Peyer's patch (tissue), 4 donors: ENCODE results near the gene DNM3.

Source experiments
- CTCF ChIP-seq, 6 experiments: fragments of 450-650 bp in 4 of 6; fragments of 200-600 bp in 2 of 6; sonication (generic) in 1 of 6; IDR thresholded peaks; one replicate each; pipeline ENCODE4 v1.5.1; 2017 to 2019; ENCODE audit warnings: antibody characterized with exemption in 6 of 6, mild to moderate bottlenecking in 3 of 6, moderate library complexity in 1 of 6
- POLR2A ChIP-seq, 2 donors: fragments of 450-650 bp; IDR thresholded peaks; one replicate each; pipeline ENCODE4 v1.5.1; 2017; ENCODE audit warnings: antibody characterized with exemption in 2 of 2, mild to moderate bottlenecking in 2 of 2, moderate library complexity in 2 of 2

DNA sequence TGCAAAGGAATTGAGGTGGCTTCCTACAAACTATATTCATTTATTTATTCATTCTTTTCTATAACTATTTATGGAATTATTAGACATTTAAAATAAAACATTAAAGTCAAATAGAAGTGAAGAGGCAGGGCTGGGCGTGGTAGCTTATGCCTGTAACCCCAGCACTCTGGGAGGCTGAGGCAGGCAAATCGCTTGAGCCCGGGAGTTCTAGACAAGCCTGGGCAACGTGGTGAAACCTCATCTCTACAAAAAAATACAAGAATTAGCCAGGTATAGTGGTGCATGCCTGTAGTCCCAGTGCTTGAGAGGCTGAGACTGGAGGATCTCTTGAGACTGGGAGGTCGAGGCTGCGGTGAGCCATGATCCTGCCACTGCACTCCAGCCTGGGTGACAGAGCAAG is 23.8 kb downstream of the DNM3 start:
- no peak for TF ChIP-seq POLR2A (IDR thresholded peaks at IDR 0.05)
- TF ChIP-seq CTCF (IDR thresholded peaks at IDR 0.05): no peak
